ENCODE results near the gene MOG.
A peak's percentile ranks its signal among the peaks of the same experiment; 100 is the strongest.
"Not testable (repeated sequence)": the region's sequence is repeated elsewhere in the genome, so short reads cannot be mapped to it uniquely, and the experiment has no call there.

Gene MOG

GRCh38 chr6:29641430-29642148 is 15.3 kb upstream of the MOG start:
- no peak for DNase-seq (ENCODE audit: low read depth)

GRCh38 chr6:29647927-29648642 is 8.8 kb upstream of the MOG start:
- DNase-seq (ENCODE audit: low read depth), result no peak

- peak; percentile 97 for DNase-seq (ENCODE audit: low read depth)
Measured at GRCh38 chr6:29649701-29650673, 6.9 kb upstream of the MOG start.

GRCh38 chr6:29651413-29652197 is 5.3 kb upstream of the MOG start:
- DNase-seq (ENCODE audit: low read depth), result no peak

GRCh38 chr6:29652198-29652584 is 4.7 kb upstream of the MOG start:
- no peak for DNase-seq (ENCODE audit: low read depth)

GRCh38 chr6:29653452-29654038 is 3.3 kb upstream of the MOG start:
- DNase-seq (ENCODE audit: low read depth), result no peak

GRCh38 chr6:29655658-29656057 is 1.2 kb upstream of the MOG start:
- no peak for DNase-seq (ENCODE audit: low read depth)

GRCh38 chr6:29656157-29656556 is 735 bp upstream of the MOG start:
- DNase-seq (ENCODE audit: low read depth), result no peak

GRCh38 chr6:29661071-29661470 is 4.2 kb downstream of the MOG start:
- DNase-seq (ENCODE audit: low read depth), result no peak

- DNase-seq (ENCODE audit: low read depth), result not testable (repeated sequence)
Measured at GRCh38 chr6:29661502-29662141, 4.7 kb downstream of the MOG start.

GRCh38 chr6:29663300-29664042 is 6.6 kb downstream of the MOG start:
- DNase-seq (ENCODE audit: low read depth), result no peak

- DNase-seq (ENCODE audit: low read depth), result no peak
Measured at GRCh38 chr6:29665942-29666825, 9.3 kb downstream of the MOG start.

GRCh38 chr6:29666826-29667130 is 9.9 kb downstream of the MOG start:
- no peak for DNase-seq (ENCODE audit: low read depth)

GRCh38 chr6:29667158-29667557 is 10.3 kb downstream of the MOG start:
- no peak for DNase-seq (ENCODE audit: low read depth)

GRCh38 chr6:29671026-29671425 is 14.1 kb downstream of the MOG start:
- no peak for DNase-seq (ENCODE audit: low read depth)

GRCh38 chr6:29672116-29672515 is 15.2 kb downstream of the MOG start:
- DNase-seq (ENCODE audit: low read depth), result not testable (repeated sequence)

- DNase-seq (ENCODE audit: low read depth), result no peak
Measured at GRCh38 chr6:29673161-29673560, 16.3 kb downstream of the MOG start.

GRCh38 chr6:29674008-29674407 is 17.1 kb downstream of the MOG start:
- DNase-seq (ENCODE audit: low read depth), result no peak

GRCh38 chr6:29675561-29675960 is 18.7 kb downstream of the MOG start:
- DNase-seq (ENCODE audit: low read depth), result no peak

Data from HS-27A (cell line).